HL-60 (cell line): ENCODE measurements around the gene ACD.
A peak's percentile ranks its signal among the peaks of the same experiment; 100 is the strongest.

Source experiments
- DNase-seq, 2 experiments: peaks; one replicate each; pipeline ENCODE4 v3.0.0-alpha.2; 2010 to 2020; ENCODE audit warnings: low read depth in 1 of 2, low spot score in 1 of 2
- H3K27ac ChIP-seq: fragments of 250-450 bp; sonication (Bioruptor Pico); replicated peaks from 2 replicates; pipeline ENCODE4 v1.5.1; 2020; ENCODE audit warnings: mild to moderate bottlenecking, moderate library complexity
- H3K27me3 ChIP-seq: fragments of 250-450 bp; sonication (Bioruptor Pico); 2 replicates; pipeline ENCODE4 v1.5.1; 2021; ENCODE audit warnings: mild to moderate bottlenecking, moderate library complexity; ENCODE audit not compliant: insufficient read depth, poor library complexity, severe bottlenecking
- H3K4me3 ChIP-seq: replicated peaks from 2 replicates; pipeline ENCODE4 v1.5.1; 2011; ENCODE audit warnings: mild to moderate bottlenecking, control low read depth, low read length; ENCODE audit not compliant: insufficient read depth
- GABPA ChIP-seq: IDR thresholded peaks from 2 replicates; pipeline ENCODE4 v1.6.1; 2012; ENCODE audit warnings: low read depth
- POLR2AphosphoS5 ChIP-seq: IDR thresholded peaks from 2 replicates; pipeline ENCODE4 v1.6.1; 2012; ENCODE audit warnings: low read depth
- SPI1 ChIP-seq: IDR thresholded peaks from 2 replicates; pipeline ENCODE4 v1.6.1; 2012; ENCODE audit warnings: low read depth, mild to moderate bottlenecking, borderline replicate concordance
- TF ChIP-seq, protein P1 (sequence below): IDR thresholded peaks from one replicate; pipeline ENCODE4 v1.5.1; 2011; ENCODE audit warnings: low read length, control low read depth, inconsistent platforms; ENCODE audit not compliant: insufficient read depth
- TF ChIP-seq, protein P2 (sequence below): IDR thresholded peaks from 2 replicates; pipeline ENCODE4 v1.6.1; 2012; ENCODE audit warnings: low read depth; ENCODE audit not compliant: insufficient replicate concordance

Gene ACD

GRCh38 chr16:67663877-67664222, 3.8 kb upstream of the ACD start:
- DNase-seq, result no peak
- TF ChIP-seq, protein P1, sequence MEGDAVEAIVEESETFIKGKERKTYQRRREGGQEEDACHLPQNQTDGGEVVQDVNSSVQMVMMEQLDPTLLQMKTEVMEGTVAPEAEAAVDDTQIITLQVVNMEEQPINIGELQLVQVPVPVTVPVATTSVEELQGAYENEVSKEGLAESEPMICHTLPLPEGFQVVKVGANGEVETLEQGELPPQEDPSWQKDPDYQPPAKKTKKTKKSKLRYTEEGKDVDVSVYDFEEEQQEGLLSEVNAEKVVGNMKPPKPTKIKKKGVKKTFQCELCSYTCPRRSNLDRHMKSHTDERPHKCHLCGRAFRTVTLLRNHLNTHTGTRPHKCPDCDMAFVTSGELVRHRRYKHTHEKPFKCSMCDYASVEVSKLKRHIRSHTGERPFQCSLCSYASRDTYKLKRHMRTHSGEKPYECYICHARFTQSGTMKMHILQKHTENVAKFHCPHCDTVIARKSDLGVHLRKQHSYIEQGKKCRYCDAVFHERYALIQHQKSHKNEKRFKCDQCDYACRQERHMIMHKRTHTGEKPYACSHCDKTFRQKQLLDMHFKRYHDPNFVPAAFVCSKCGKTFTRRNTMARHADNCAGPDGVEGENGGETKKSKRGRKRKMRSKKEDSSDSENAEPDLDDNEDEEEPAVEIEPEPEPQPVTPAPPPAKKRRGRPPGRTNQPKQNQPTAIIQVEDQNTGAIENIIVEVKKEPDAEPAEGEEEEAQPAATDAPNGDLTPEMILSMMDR, result no peak
- TF ChIP-seq, protein P2, sequence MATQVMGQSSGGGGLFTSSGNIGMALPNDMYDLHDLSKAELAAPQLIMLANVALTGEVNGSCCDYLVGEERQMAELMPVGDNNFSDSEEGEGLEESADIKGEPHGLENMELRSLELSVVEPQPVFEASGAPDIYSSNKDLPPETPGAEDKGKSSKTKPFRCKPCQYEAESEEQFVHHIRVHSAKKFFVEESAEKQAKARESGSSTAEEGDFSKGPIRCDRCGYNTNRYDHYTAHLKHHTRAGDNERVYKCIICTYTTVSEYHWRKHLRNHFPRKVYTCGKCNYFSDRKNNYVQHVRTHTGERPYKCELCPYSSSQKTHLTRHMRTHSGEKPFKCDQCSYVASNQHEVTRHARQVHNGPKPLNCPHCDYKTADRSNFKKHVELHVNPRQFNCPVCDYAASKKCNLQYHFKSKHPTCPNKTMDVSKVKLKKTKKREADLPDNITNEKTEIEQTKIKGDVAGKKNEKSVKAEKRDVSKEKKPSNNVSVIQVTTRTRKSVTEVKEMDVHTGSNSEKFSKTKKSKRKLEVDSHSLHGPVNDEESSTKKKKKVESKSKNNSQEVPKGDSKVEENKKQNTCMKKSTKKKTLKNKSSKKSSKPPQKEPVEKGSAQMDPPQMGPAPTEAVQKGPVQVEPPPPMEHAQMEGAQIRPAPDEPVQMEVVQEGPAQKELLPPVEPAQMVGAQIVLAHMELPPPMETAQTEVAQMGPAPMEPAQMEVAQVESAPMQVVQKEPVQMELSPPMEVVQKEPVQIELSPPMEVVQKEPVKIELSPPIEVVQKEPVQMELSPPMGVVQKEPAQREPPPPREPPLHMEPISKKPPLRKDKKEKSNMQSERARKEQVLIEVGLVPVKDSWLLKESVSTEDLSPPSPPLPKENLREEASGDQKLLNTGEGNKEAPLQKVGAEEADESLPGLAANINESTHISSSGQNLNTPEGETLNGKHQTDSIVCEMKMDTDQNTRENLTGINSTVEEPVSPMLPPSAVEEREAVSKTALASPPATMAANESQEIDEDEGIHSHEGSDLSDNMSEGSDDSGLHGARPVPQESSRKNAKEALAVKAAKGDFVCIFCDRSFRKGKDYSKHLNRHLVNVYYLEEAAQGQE, result no peak
- TF ChIP-seq SPI1, result no peak
- TF ChIP-seq POLR2AphosphoS5, result no peak
- TF ChIP-seq GABPA, result no peak
- Histone ChIP-seq H3K27me3 (no peaks in the 10 kb centered on the region), H3K4me3 (no peak overlapping the region), H3K27ac (no peak overlapping the region)

GRCh38 chr16:67663151-67663876, 3.3 kb upstream of the ACD start:
- H3K27ac ChIP-seq, result no peak overlapping the region
- no peak overlapping the region for H3K4me3 ChIP-seq
- H3K27me3 ChIP-seq, result no peaks in the 10 kb centered on the region
- TF ChIP-seq, protein P2, result no peak
- no peak for TF ChIP-seq POLR2AphosphoS5
- TF ChIP-seq, protein P1, result peak; percentile 29
- TF ChIP-seq SPI1, result no peak
- DNase-seq, result peak in 1 of 2 experiments; percentile 41

DNA sequence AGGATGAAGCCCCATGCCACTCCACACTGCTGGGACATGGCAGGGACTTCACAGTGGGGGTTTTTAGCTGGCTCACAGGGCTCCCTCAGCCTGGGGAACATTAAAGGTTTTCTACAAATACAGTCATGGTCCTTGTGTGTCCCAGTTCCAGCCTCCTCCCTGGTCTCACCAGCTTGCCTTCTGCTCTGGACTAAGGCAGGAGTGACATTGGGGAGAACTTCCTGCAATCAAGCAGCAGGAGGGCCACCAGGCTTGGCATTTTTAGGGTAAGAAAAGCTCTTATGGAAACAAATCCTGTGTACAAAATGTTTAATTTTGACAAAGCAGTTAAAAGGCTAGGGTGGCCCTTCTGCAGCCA, 2.6 kb upstream of the ACD start:
- no peak overlapping the region for H3K27ac ChIP-seq
- TF ChIP-seq, protein P1, result no peak
- no peak for TF ChIP-seq SPI1
- no peak for TF ChIP-seq POLR2AphosphoS5
- TF ChIP-seq, protein P2, result no peak
- TF ChIP-seq GABPA, result no peak
- no peaks in the 10 kb centered on the region for H3K27me3 ChIP-seq
- no peak for DNase-seq
- no peak overlapping the region for H3K4me3 ChIP-seq
